Naive thymus-derived CD4-positive, alpha-beta T cell (primary cell): Measurements from ENCODE around the gene MR1. TPM values are rescaled to one million over a fixed set of nuclear protein-coding genes. Genes with fewer than 3 reads are reported as not detected.

ENCODE experiments used
- ATAC-seq: fragments of 150-1000 bp; cut with Tn5 transposase; 2 replicates; pipeline ENCODE4 v1.10.0; 2021; ENCODE audit warnings: mild to moderate bottlenecking, moderate library complexity
- CTCF ChIA-PET: fragments of 350-600 bp; sonication (Branson Sonifier 250); formaldehyde crosslinking; loops from one replicate; lab custom pipeline; 2021; ENCODE audit warnings: antibody characterized with exemption; lab: Charles Lee
- POLR2A ChIA-PET: fragments of 350-600 bp; sonication (Branson Sonifier 250); formaldehyde crosslinking; loops from one replicate; lab custom pipeline; 2021; ENCODE audit warnings: antibody characterized with exemption, inconsistent platforms; lab: Charles Lee
- DNase-seq, 9 donors: peaks; one replicate each; pipeline versions ENCODE4 v3.0.0 to v3.0.0-alpha.2; 2020 to 2022; ENCODE audit warnings: mixed read lengths in 1 of 9
- H3K27ac ChIP-seq: one replicate; pipeline ENCODE4 v1.7.0; 2013; ENCODE audit warnings: mild to moderate bottlenecking, low read depth, low read length, moderate library complexity
- H3K27me3 ChIP-seq, 2 donors: one replicate each; pipeline ENCODE4 v1.7.0; 2013; ENCODE audit warnings: low read length in 2 of 2, mild to moderate bottlenecking in 2 of 2, moderate library complexity in 2 of 2; ENCODE audit not compliant: control insufficient read depth in 2 of 2, insufficient read depth in 2 of 2
- H3K36me3 ChIP-seq, 3 experiments: 1 replicate in 2 of 3; 2 replicates in 1 of 3; pipeline ENCODE4 v1.7.0; 2013; ENCODE audit warnings: low read length in 3 of 3, mild to moderate bottlenecking in 3 of 3, moderate library complexity in 1 of 3; ENCODE audit not compliant: insufficient read depth in 3 of 3, control insufficient read depth in 2 of 3
- H3K4me1 ChIP-seq, 2 donors: one replicate each; pipeline ENCODE4 v1.7.0; 2013; ENCODE audit warnings: low read length in 2 of 2, mild to moderate bottlenecking in 2 of 2, moderate library complexity in 1 of 2; ENCODE audit not compliant: control insufficient read depth in 2 of 2, insufficient read depth in 2 of 2
- H3K4me3 ChIP-seq: 2 replicates; pipeline ENCODE4 v1.7.0; 2013; ENCODE audit warnings: mild to moderate bottlenecking, low read length
- H3K9me3 ChIP-seq, 3 experiments: 1 replicate in 2 of 3; 2 replicates in 1 of 3; pipeline ENCODE4 v1.7.0; 2013; ENCODE audit warnings: low read length in 3 of 3; ENCODE audit not compliant: control insufficient read depth in 2 of 3
- H3K27ac Mint-ChIP-seq, 9 donors: one replicate each; pipeline ENCODE4 v1.8.0; 2020 to 2022; ENCODE audit warnings: mixed read lengths in 9 of 9, mild to moderate bottlenecking in 8 of 9, moderate library complexity in 5 of 9, inconsistent platforms in 2 of 9
- H3K27me3 Mint-ChIP-seq, 5 donors: one replicate each; pipeline ENCODE4 v1.8.0; 2021 to 2022; ENCODE audit warnings: mixed read lengths in 5 of 5, mild to moderate bottlenecking in 1 of 5
- H3K36me3 Mint-ChIP-seq, 5 donors: one replicate each; pipeline ENCODE4 v1.8.0; 2020 to 2022; ENCODE audit warnings: mixed read lengths in 5 of 5, mild to moderate bottlenecking in 3 of 5, inconsistent platforms in 1 of 5
- H3K4me1 Mint-ChIP-seq, 7 donors: one replicate each; pipeline ENCODE4 v1.8.0; 2020 to 2022; ENCODE audit warnings: mixed read lengths in 7 of 7, mild to moderate bottlenecking in 3 of 7, inconsistent platforms in 1 of 7
- H3K4me3 Mint-ChIP-seq, 10 donors: one replicate each; pipeline ENCODE4 v1.8.0; 2020 to 2022; ENCODE audit warnings: mild to moderate bottlenecking in 10 of 10, mixed read lengths in 10 of 10, moderate library complexity in 6 of 10, inconsistent platforms in 2 of 10
- H3K9me3 Mint-ChIP-seq, 11 donors: one replicate each; pipeline ENCODE4 v1.8.0; 2020 to 2022; ENCODE audit warnings: mixed read lengths in 11 of 11, mild to moderate bottlenecking in 4 of 11, inconsistent platforms in 1 of 11, moderate library complexity in 1 of 11
- intact Hi-C, 2 donors: fragments of 100-400 bp; cut with micrococcal nuclease; formaldehyde crosslinking; loops; one replicate each; pipeline ENCODE4 v1.15.1; 2023
- polyA plus RNA-seq, 2 donors: library from polyadenylated mRNA; unstranded; fragments of 300-500 nt; fragmentation: Illumina TruSeq; gene quantifications; one replicate each; pipeline ENCODE4 v1.2.3, GENCODE V29; 2021
- total RNA-seq, 6 experiments: library from RNA in 5 of 6; stranded (reverse) in 5 of 6; gene quantifications; 1 replicate in 5 of 6; 2 replicates in 1 of 6; pipeline ENCODE4 v1.2.3 and lab custom pipeline; 2021 to 2026

MR1 gene
- total and polyA plus RNA-seq, 7 experiments from 2014 or later, result 19.8 to 39.2 (median 29.8) TPM

GRCh38 chr1:181095260-181095659 is 61.5 kb downstream of the MR1 start:
- ATAC-seq (no peak), DNase-seq (no peak)
- peaks cover 23 to 28% of the 10 kb centered on the region in 2 donors for H3K4me1 ChIP-seq
- no peaks in the 10 kb centered on the region for H3K9me3 Mint-ChIP-seq
- H3K4me3 Mint-ChIP-seq, result no peak overlapping the region
- intact Hi-C loops, result no loop called here
- H3K27me3 ChIP-seq, result no peaks in the 10 kb centered on the region
- H3K27ac Mint-ChIP-seq, result peak overlapping the region in 1 of 9 donors; percentile 6
- peaks cover 39 to 72% (median 49%) of the 10 kb centered on the region in 7 donors for H3K4me1 Mint-ChIP-seq
- no peak overlapping the region for H3K27ac ChIP-seq
- peaks cover 0 to 32% (median 3%) of the 10 kb centered on the region in 5 donors for H3K36me3 Mint-ChIP-seq
- H3K36me3 ChIP-seq, result no peaks in the 10 kb centered on the region
- H3K27me3 Mint-ChIP-seq, result peaks cover 0 to 1% (median 0%) of the 10 kb centered on the region in 5 donors
- POLR2A ChIA-PET, result no interaction called here
- CTCF ChIA-PET, result interaction anchor here (1.4 kb wide), 1 partner anchor 47 kb away, joined by 4 read pairs; no protein-coding TSS in a partner anchor
- H3K4me3 ChIP-seq, result no peak overlapping the region
- no peaks in the 10 kb centered on the region for H3K9me3 ChIP-seq

DNA sequence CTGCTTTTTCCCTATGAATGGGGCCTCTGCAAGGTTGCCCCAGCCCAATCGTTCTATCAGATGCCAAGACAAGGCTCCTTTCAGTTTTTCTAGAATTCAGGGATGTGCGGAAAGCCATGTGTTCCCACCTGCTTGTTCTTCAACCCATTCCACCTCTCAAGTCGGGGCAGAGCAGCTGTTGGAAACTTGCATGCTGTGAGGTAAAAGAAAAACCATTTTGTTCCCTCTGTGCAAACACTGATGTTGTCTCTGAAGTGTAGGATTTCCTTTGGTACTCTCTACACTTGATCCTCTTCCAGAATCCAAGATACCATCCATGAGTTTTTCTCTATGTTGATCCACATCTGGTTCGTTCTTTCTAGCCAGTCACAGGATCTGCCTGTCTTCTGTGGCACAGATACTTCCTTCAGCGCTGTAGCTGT is 62.0 kb downstream of the MR1 start:
- no peak overlapping the region for H3K4me3 ChIP-seq
- Mint-ChIP-seq H3K27ac (no peak overlapping the region), H3K4me1 (peaks cover 44 to 75% (median 52%) of the 10 kb centered on the region in 7 donors), H3K9me3 (peaks cover 0 to 2% (median 0%) of the 10 kb centered on the region in 11 donors), H3K4me3 (no peak overlapping the region), H3K27me3 (peaks cover 0 to 1% (median 0%) of the 10 kb centered on the region in 5 donors), H3K36me3 (peaks cover 0 to 29% (median 3%) of the 10 kb centered on the region in 5 donors)
- no peaks in the 10 kb centered on the region for H3K27me3 ChIP-seq
- DNase-seq (no peak), ATAC-seq (no peak)
- H3K9me3 ChIP-seq, result no peaks in the 10 kb centered on the region
- ChIA-PET POLR2A (interaction anchor here (1.6 to 12.8 kb wide), 3 partner anchors 7 to 11 kb away, joined by 3 to 264 read pairs (median 6); partner anchors contain the start of gene IER5), CTCF (no interaction called here)
- H3K4me1 ChIP-seq, result peaks cover 21 to 28% of the 10 kb centered on the region in 2 donors
- no peaks in the 10 kb centered on the region for H3K36me3 ChIP-seq
- H3K27ac ChIP-seq, result no peak overlapping the region
- intact Hi-C loops, result no loop called here

GRCh38 chr1:181097242-181097641 is 63.5 kb downstream of the MR1 start:
- ChIA-PET CTCF (interaction anchor here (1.2 to 1.4 kb wide), 2 partner anchors 12 to 47 kb away, joined by 3 read pairs; no protein-coding TSS in a partner anchor), POLR2A (interaction anchor here (1.4 to 12.8 kb wide), 4 partner anchors 8 to 63 kb away, joined by 3 to 264 read pairs (median 5); partner anchors contain the start of genes IER5 and MR1)
- Histone ChIP-seq H3K4me3 (no peak overlapping the region), H3K36me3 (no peaks in the 10 kb centered on the region), H3K9me3 (no peaks in the 10 kb centered on the region), H3K27ac (no peak overlapping the region), H3K27me3 (no peaks in the 10 kb centered on the region), H3K4me1 (peaks cover 11 to 14% of the 10 kb centered on the region in 2 donors)
- Mint-ChIP-seq H3K9me3 (peaks cover 0 to 2% (median 0%) of the 10 kb centered on the region in 11 donors), H3K27me3 (peaks cover 0 to 1% (median 0%) of the 10 kb centered on the region in 5 donors), H3K27ac (no peak overlapping the region), H3K4me1 (peaks cover 30 to 77% (median 48%) of the 10 kb centered on the region in 7 donors), H3K36me3 (peaks cover 0 to 24% (median 3%) of the 10 kb centered on the region in 5 donors), H3K4me3 (no peak overlapping the region)
- ATAC-seq (no peak), DNase-seq (no peak)
- intact Hi-C loops, result no loop called here

GRCh38 chr1:181099152-181100014 is 65.6 kb downstream of the MR1 start:
- Histone ChIP-seq H3K27me3 (no peaks in the 10 kb centered on the region), H3K4me3 (no peak overlapping the region), H3K4me1 (peaks cover 17 to 21% of the 10 kb centered on the region in 2 donors), H3K36me3 (no peaks in the 10 kb centered on the region), H3K27ac (no peak overlapping the region), H3K9me3 (no peaks in the 10 kb centered on the region)
- Mint-ChIP-seq H3K4me3 (peak overlapping the region in 7 of 10 donors; percentile 14 to 67 (median 23)), H3K4me1 (peaks cover 28 to 82% (median 58%) of the 10 kb centered on the region in 7 donors), H3K9me3 (peaks cover 0 to 2% (median 0%) of the 10 kb centered on the region in 11 donors), H3K27ac (peak overlapping the region; percentile 6 to 93 (median 23)), H3K27me3 (peaks cover 0 to 1% (median 0%) of the 10 kb centered on the region in 5 donors), H3K36me3 (peaks cover 0 to 14% (median 2%) of the 10 kb centered on the region in 5 donors)
- ATAC-seq (peak; percentile 4), DNase-seq (no peak)
- CTCF ChIA-PET, result interaction anchor here (0.7 to 1.2 kb wide), 3 partner anchors 9 to 68 kb away, joined by 3 read pairs; no protein-coding TSS in a partner anchor
- intact Hi-C loops, result loop anchor here (1.0 to 10.0 kb wide), 4 partner anchors 9 to 1505 kb away; partner anchors contain the start of genes CEP350 (in 1 of the 2), QSOX1 (in 1 of the 2) and RGS16 (in 1 of the 2)
- POLR2A ChIA-PET, result interaction anchor here (12.8 kb wide), 1 partner anchor 11 kb away, joined by 264 read pairs; the partner anchor contains the start of gene IER5

- peak overlapping the region; percentile 5 to 93 (median 46) for H3K27ac Mint-ChIP-seq
- peaks cover 19 to 23% of the 10 kb centered on the region in 2 donors for H3K4me1 ChIP-seq
- POLR2A ChIA-PET, result interaction anchor here (12.8 kb wide), 1 partner anchor 12 kb away, joined by 264 read pairs; the partner anchor contains the start of gene IER5
- peaks cover 0 to 2% (median 0%) of the 10 kb centered on the region in 11 donors for H3K9me3 Mint-ChIP-seq
- ATAC-seq (no peak), DNase-seq (no peak)
- H3K4me3 ChIP-seq, result no peak overlapping the region
- H3K36me3 Mint-ChIP-seq, result peaks cover 0 to 10% (median 0%) of the 10 kb centered on the region in 5 donors
- CTCF ChIA-PET, result no interaction called here
- no peak overlapping the region for H3K27ac ChIP-seq
- H3K4me3 Mint-ChIP-seq, result peak overlapping the region in 4 of 10 donors; percentile 14 to 67 (median 18)
- no peaks in the 10 kb centered on the region for H3K36me3 ChIP-seq
- H3K9me3 ChIP-seq, result no peaks in the 10 kb centered on the region
- H3K27me3 Mint-ChIP-seq, result peaks cover 0 to 3% (median 0%) of the 10 kb centered on the region in 5 donors
- peaks cover 31 to 80% (median 61%) of the 10 kb centered on the region in 7 donors for H3K4me1 Mint-ChIP-seq
- intact Hi-C loops, result loop anchor here in 1 of 2 donors (5.0 to 10.0 kb wide), 3 partner anchors 948 to 1505 kb away; partner anchors contain the start of genes CEP350, QSOX1 and RGS16
- no peaks in the 10 kb centered on the region for H3K27me3 ChIP-seq
These were observed 66.5 kb downstream of the MR1 start for GRCh38 chr1:181100015-181100905.
